Adrenal gland (tissue), 5 donors: ENCODE results near the gene CDS2.

ENCODE experiments used
- POLR2A ChIP-seq, 2 donors: fragments of 450-650 bp; IDR thresholded peaks; one replicate each; pipeline ENCODE4 v1.6.1; 2017; ENCODE audit warnings: antibody characterized with exemption in 2 of 2, mild to moderate bottlenecking in 2 of 2, moderate library complexity in 1 of 2
- TF ChIP-seq, protein P1 (sequence below), 6 experiments: fragments of 450-650 bp in 4 of 6; fragments of 200-600 bp in 2 of 6; sonication (generic) in 1 of 6; IDR thresholded peaks; 1 replicate in 5 of 6; 2 replicates in 1 of 6; pipeline versions ENCODE4 v1.5.1 to v1.8.0; 2016 to 2021; ENCODE audit warnings: antibody characterized with exemption in 6 of 6, mild to moderate bottlenecking in 2 of 6, moderate library complexity in 1 of 6
- donor health status: DM: no; HTN: no; CAD: no.

DNA sequence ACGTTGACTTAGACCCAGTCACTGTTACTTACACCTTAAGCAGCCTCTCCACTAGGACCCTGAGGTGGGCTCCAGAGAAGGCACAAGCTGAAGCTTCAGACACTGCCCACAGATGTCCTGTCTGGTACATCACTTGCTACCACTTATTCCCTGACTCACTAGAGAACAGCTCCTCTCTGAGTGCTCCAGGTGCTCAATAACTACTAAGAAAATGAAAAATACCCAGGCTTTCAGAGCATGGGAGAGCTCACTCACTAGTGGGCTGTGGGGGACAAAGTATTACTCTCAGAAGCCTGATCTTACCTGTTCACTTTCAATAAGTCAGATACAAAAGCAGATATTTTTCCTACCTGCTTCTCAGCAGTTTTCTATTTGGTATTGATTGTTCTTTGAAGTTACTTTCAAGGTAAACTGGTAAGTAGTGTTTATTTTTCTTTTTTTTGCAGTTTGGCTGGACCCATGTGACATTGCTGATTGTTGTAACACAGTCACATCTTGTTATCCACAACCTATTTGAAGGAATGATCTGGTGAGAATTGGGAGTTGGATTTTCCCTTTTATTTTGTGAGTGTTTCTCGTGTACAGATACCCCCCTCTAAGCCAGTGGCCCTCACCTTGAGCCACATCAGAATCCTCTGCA, 55.9 kb downstream of the CDS2 start:
- TF ChIP-seq, protein P1, sequence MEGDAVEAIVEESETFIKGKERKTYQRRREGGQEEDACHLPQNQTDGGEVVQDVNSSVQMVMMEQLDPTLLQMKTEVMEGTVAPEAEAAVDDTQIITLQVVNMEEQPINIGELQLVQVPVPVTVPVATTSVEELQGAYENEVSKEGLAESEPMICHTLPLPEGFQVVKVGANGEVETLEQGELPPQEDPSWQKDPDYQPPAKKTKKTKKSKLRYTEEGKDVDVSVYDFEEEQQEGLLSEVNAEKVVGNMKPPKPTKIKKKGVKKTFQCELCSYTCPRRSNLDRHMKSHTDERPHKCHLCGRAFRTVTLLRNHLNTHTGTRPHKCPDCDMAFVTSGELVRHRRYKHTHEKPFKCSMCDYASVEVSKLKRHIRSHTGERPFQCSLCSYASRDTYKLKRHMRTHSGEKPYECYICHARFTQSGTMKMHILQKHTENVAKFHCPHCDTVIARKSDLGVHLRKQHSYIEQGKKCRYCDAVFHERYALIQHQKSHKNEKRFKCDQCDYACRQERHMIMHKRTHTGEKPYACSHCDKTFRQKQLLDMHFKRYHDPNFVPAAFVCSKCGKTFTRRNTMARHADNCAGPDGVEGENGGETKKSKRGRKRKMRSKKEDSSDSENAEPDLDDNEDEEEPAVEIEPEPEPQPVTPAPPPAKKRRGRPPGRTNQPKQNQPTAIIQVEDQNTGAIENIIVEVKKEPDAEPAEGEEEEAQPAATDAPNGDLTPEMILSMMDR (IDR thresholded peaks at IDR 0.05), result no peak
- TF ChIP-seq POLR2A (IDR thresholded peaks at IDR 0.05), result no peak
